Neural cell (in vitro differentiated cells): ENCODE data around the gene SLC10A7. TPM values are rescaled to one million over a fixed set of nuclear protein-coding genes. Genes with fewer than 3 reads are reported as not detected.

Experiments used
- H2AFZ ChIP-seq: fragments of 200-600, 300-800 bp; sonication (generic), shearing (Covaris generic); 2 replicates; pipeline ENCODE4 v1.6.0; 2014; ENCODE audit warnings: low read depth, mild to moderate bottlenecking, antibody characterized with exemption, low read length, moderate library complexity
- H3F3A ChIP-seq: fragments of 200-600 bp; shearing (Covaris generic); 2 replicates; pipeline ENCODE4 v1.6.1; 2016; ENCODE audit warnings: mild to moderate bottlenecking, moderate library complexity, mixed read lengths, antibody characterized with exemption, low read length; ENCODE audit not compliant: insufficient read depth, poor library complexity, severe bottlenecking
- H3K27ac ChIP-seq: fragments of 200-600, 300-800 bp; sonication (generic), shearing (Covaris generic); 2 replicates; pipeline ENCODE4 v1.5.1; 2014; ENCODE audit warnings: mild to moderate bottlenecking, low read length, moderate library complexity
- H3K27me3 ChIP-seq: fragments of 300-800, 200-600 bp; sonication (generic), shearing (Covaris generic); 2 replicates; pipeline ENCODE4 v1.6.0; 2014; ENCODE audit warnings: mild to moderate bottlenecking, low read depth, low read length, moderate library complexity; ENCODE audit not compliant: insufficient read depth
- H3K36me3 ChIP-seq: fragments of 300-800, 200-600 bp; sonication (generic), shearing (Covaris generic); 2 replicates; pipeline ENCODE4 v1.5.1; 2014; ENCODE audit warnings: mild to moderate bottlenecking, antibody characterized with exemption, low read length, moderate library complexity; ENCODE audit not compliant: insufficient read depth
- H3K4me2 ChIP-seq: fragments of 300-800, 200-600 bp; sonication (generic), shearing (Covaris generic); 2 replicates; pipeline ENCODE4 v1.6.0; 2014; ENCODE audit warnings: mild to moderate bottlenecking, low read length
- H3K4me3 ChIP-seq: fragments of 300-800, 200-600 bp; sonication (generic), shearing (Covaris generic); 2 replicates; pipeline ENCODE4 v1.5.1; 2014; ENCODE audit warnings: mild to moderate bottlenecking, low read length, moderate library complexity
- H3K79me2 ChIP-seq: fragments of 200-600 bp; shearing (Covaris generic); replicated peaks from 2 replicates; pipeline ENCODE4 v1.6.0; 2014; ENCODE audit warnings: mild to moderate bottlenecking, low read length, moderate library complexity; ENCODE audit not compliant: insufficient read depth
- H3K9ac ChIP-seq: fragments of 300-800, 200-600 bp; sonication (generic), shearing (Covaris generic); 2 replicates; pipeline ENCODE4 v1.6.1; 2016; ENCODE audit warnings: mild to moderate bottlenecking, low read length, mixed read lengths
- H3K9me2 ChIP-seq: fragments of 200-600 bp; shearing (Covaris generic); 2 replicates; pipeline ENCODE4 v1.6.1; 2016; ENCODE audit warnings: mild to moderate bottlenecking, low read length, mixed read lengths; ENCODE audit not compliant: insufficient read depth
- H3K9me3 ChIP-seq: fragments of 200-600, 300-800 bp; sonication (generic), shearing (Covaris generic); 2 replicates; pipeline ENCODE4 v1.6.1; 2016; ENCODE audit warnings: mild to moderate bottlenecking, mixed run types, low read length, moderate library complexity, mixed read lengths
- H4K20me1 ChIP-seq: fragments of 200-600 bp; shearing (Covaris generic); 2 replicates; pipeline ENCODE4 v1.6.1; 2016; ENCODE audit warnings: mild to moderate bottlenecking, mixed run types; ENCODE audit not compliant: insufficient read depth
- CTCF ChIP-seq: fragments of 450-650 bp; IDR thresholded peaks from 2 replicates; pipeline ENCODE4 v1.5.1; 2014; ENCODE audit warnings: antibody characterized with exemption, mild to moderate bottlenecking, moderate library complexity; ENCODE audit not compliant: poor library complexity, severe bottlenecking
- EP300 ChIP-seq: fragments of 450-650 bp; conservative IDR thresholded peaks from 2 replicates; pipeline ENCODE4 v1.6.1; 2014; ENCODE audit warnings: antibody characterized with exemption, mild to moderate bottlenecking, moderate library complexity; ENCODE audit not compliant: poor library complexity, severe bottlenecking
- EZH2 ChIP-seq: fragments of 200-600, 300-800 bp; shearing (Covaris generic), sonication (generic); IDR thresholded peaks from 2 replicates; pipeline ENCODE4 v1.6.1; 2014; ENCODE audit warnings: antibody characterized with exemption, low read length, borderline replicate concordance, mild to moderate bottlenecking; ENCODE audit not compliant: insufficient read depth, poor library complexity, severe bottlenecking
- MXI1 ChIP-seq: fragments of 450-650 bp; conservative IDR thresholded peaks from 2 replicates; pipeline ENCODE4 v1.6.1; 2014; ENCODE audit warnings: antibody characterized with exemption, mild to moderate bottlenecking; ENCODE audit not compliant: poor library complexity, severe bottlenecking
- POLR2AphosphoS5 ChIP-seq: IDR thresholded peaks from 2 replicates; pipeline ENCODE4 v1.6.1; 2012
- RAD21 ChIP-seq: fragments of 450-650 bp; conservative IDR thresholded peaks from 2 replicates; pipeline ENCODE4 v1.6.1; 2014; ENCODE audit warnings: antibody characterized with exemption, mild to moderate bottlenecking, moderate library complexity
- REST ChIP-seq: IDR thresholded peaks from 2 replicates; pipeline ENCODE4 v1.6.1; 2012; ENCODE audit warnings: borderline replicate concordance
- SMC3 ChIP-seq: fragments of 450-650 bp; conservative IDR thresholded peaks from 2 replicates; pipeline ENCODE4 v1.6.1; 2014; ENCODE audit warnings: antibody characterized with exemption, mild to moderate bottlenecking, moderate library complexity; ENCODE audit not compliant: poor library complexity
- TAF1 ChIP-seq: IDR thresholded peaks from 2 replicates; pipeline ENCODE4 v1.6.1; 2012; ENCODE audit warnings: low read depth
- polyA plus RNA-seq: library from polyadenylated mRNA; depleted of rRNA; stranded (reverse); fragments of >200 nt; gene quantifications from 2 replicates; pipeline ENCODE4 v1.2.3, GENCODE V29; 2014

SLC10A7 gene
- polyA plus RNA-seq, 1 donor from 2014 or later, result 5.5 TPM

- H3K4me2 ChIP-seq, result peak overlapping the region; percentile 85
- TF ChIP-seq REST, result no peak
- peak; percentile 5 for TF ChIP-seq POLR2AphosphoS5
- TF ChIP-seq EP300, result no peak
- no peak for TF ChIP-seq TAF1
- no peaks in the 10 kb centered on the region for H4K20me1 ChIP-seq
- H3K9me3 ChIP-seq, result no peaks in the 10 kb centered on the region
- H3K27me3 ChIP-seq, result no peaks in the 10 kb centered on the region
- H2AFZ ChIP-seq, result peak overlapping the region; percentile 98
- H3F3A ChIP-seq, result no peaks in the 10 kb centered on the region
- no peaks in the 10 kb centered on the region for H3K36me3 ChIP-seq
- peak overlapping the region; percentile 93 for H3K4me3 ChIP-seq
- no peaks in the 10 kb centered on the region for H3K9me2 ChIP-seq
- peaks cover 20% of the 10 kb centered on the region for H3K79me2 ChIP-seq
- H3K27ac ChIP-seq, result peak overlapping the region; percentile 89
- peak overlapping the region; percentile 97 for H3K9ac ChIP-seq
These were observed 1.1 kb upstream of the SLC10A7 start for GRCh38 chr4:146522869-146523205.

- Histone ChIP-seq H4K20me1 (no peaks in the 10 kb centered on the region), H2AFZ (peak overlapping the region; percentile 98)
These were observed 543 bp upstream of the SLC10A7 start for GRCh38 chr4:146522098-146522868.

More at GRCh38 chr4:146522098-146522868, 543 bp upstream of the SLC10A7 start:
- H3K9me2 ChIP-seq, result no peaks in the 10 kb centered on the region
- TF ChIP-seq EZH2, result no peak
- peak; percentile 32 for TF ChIP-seq EP300
- TF ChIP-seq SMC3, result peak; percentile 30
- no peak for TF ChIP-seq CTCF
- peak; percentile 67 for TF ChIP-seq POLR2AphosphoS5
- no peak for TF ChIP-seq REST
- peak; percentile 31 for TF ChIP-seq MXI1
- peak; percentile 78 for TF ChIP-seq TAF1
- TF ChIP-seq RAD21, result no peak
- H3K9me3 ChIP-seq, result no peaks in the 10 kb centered on the region
- peaks cover 21% of the 10 kb centered on the region for H3K79me2 ChIP-seq
- H3K36me3 ChIP-seq, result no peaks in the 10 kb centered on the region
- H3F3A ChIP-seq, result no peaks in the 10 kb centered on the region
- H3K4me2 ChIP-seq, result peak overlapping the region; percentile 85
- H3K9ac ChIP-seq, result peak overlapping the region; percentile 97
- peak overlapping the region; percentile 89 for H3K27ac ChIP-seq
- H3K4me3 ChIP-seq, result peak overlapping the region; percentile 93
- H3K27me3 ChIP-seq, result no peaks in the 10 kb centered on the region
